Right forelimb (tissue), 1 donor: Measurements from ENCODE around the gene BOLL.
"Not testable (repeated sequence)": the region's sequence is repeated elsewhere in the genome, so short reads cannot be mapped to it uniquely, and the experiment has no call there.

ENCODE experiments used
- DNase-seq: peaks from one replicate; pipeline ENCODE4 v3.0.0-alpha.2; 2018

Gene BOLL, protein sequence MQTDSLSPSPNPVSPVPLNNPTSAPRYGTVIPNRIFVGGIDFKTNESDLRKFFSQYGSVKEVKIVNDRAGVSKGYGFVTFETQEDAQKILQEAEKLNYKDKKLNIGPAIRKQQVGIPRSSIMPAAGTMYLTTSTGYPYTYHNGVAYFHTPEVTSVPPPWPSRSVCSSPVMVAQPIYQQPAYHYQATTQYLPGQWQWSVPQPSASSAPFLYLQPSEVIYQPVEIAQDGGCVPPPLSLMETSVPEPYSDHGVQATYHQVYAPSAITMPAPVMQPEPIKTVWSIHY

GRCh38 chr2:197784956-197785941, at the start of gene BOLL:
Gene BOLL (minus strand): TSS chr2:197785319. CDS start chr2:197781850, 3,469 bp downstream.
- DNase-seq, result no peak

DNA sequence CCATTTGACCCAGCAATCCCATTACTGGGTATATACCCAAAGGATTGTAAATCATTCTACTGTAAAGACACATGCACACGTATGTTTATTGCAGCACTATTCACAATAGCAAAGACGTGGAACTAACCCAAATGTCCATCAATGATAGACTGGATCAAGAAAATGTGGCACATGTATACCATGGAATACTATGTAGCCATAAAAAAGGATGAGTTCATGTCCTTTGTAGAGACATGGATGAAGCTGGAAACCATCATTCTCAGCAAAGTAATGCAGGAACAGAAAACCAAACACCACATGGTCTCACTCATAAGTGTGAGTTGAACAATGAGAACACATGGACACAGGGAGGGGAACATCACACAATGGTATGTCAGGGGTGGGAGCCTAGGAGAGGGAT, 49.7 kb upstream of the BOLL start:
- not testable (repeated sequence) for DNase-seq

DNA sequence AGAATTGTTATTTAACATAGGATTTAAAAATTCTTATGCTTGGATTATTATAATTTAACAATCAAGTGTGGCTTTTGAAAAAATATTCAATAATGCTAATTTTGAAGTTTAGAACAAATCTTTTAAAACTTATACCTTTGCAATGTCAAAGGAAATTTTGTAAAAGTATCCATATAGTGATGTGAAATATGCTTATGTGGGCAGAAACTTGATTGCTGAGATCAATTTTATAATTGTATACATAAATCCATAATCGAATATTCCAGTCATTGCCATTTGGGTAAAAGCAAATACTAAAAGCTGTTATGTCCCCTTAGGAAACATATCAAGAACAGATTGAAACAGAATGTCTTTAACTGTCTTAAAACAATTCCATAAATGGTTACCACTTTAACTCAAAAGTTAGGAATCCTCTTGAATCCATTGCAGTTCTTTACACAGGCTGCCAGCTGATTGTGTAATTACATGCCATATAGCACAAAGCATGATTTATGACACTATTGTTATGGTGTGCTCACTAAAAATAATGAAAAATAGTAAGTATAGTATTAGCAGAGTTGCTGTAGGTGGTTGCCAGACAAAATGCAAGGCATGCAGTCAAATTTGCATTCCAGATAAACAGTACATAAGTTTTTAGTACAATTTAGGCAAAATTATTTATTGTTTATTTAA, 43.5 kb upstream of the BOLL start:
- no peak for DNase-seq

GRCh38 chr2:197827618-197828017, 42.5 kb upstream of the BOLL start:
- no peak for DNase-seq

- no peak for DNase-seq
Measured at GRCh38 chr2:197822333-197822732, 37.2 kb upstream of the BOLL start.

- DNase-seq, result no peak
Measured at GRCh38 chr2:197821550-197822289, 36.6 kb upstream of the BOLL start.

DNA sequence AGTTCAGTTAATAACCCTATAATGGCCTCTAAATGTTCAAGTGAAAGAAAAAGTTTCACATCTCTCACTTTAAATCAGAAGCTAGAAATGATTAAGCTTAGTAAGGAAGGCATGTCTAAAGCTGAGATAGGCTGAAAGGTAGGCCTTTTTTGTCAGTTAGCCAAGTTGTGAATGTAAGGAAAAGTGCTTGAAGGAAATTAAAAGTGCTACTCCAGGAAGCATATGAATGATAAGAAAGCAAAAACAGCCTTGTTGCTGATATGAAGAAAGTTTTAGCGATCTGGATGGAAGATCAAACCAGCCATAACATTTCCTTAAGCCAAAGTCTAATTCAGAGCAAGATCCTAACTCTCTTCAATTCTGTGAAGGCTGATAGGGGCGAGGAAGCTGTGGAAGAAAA, 29.4 kb upstream of the BOLL start:
- DNase-seq, result no peak

DNA sequence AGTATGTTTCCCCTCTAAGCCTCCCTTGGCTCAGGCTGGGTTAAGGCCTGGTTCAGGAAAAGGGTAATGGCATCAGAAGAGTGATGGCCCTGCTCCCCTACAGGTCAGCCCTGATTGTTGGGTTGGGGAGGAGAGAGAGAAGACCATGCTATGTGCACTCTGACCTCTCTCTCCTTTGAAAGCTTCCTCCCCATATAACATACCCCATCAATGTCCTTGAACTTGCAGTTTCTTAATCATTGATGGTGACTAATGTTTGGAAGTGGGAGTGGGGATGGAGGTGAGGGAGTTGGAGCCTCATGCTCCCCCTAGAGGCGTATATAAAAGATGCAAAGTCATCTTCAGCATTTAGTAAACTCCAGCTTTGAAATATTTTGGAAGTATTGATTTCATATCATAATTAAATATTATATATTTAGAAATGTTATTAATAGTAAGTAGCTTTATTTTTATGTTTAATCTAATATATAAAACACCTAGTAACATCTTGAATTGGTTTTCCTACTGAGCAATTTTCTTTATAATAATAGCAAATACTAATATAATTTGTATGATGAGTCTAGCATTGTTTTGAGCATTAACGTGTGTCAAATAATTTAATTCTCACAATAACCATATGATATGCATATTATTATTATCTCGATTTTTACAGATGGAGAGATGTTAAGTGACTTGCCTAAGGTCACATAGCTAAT, 28.1 kb upstream of the BOLL start:
- no peak for DNase-seq

- no peak for DNase-seq
Measured at GRCh38 chr2:197810491-197810890, 25.4 kb upstream of the BOLL start.

- no peak for DNase-seq
Measured at GRCh38 chr2:197810016-197810415, 24.9 kb upstream of the BOLL start.

GRCh38 chr2:197809064-197809463, 23.9 kb upstream of the BOLL start:
- no peak for DNase-seq

DNA sequence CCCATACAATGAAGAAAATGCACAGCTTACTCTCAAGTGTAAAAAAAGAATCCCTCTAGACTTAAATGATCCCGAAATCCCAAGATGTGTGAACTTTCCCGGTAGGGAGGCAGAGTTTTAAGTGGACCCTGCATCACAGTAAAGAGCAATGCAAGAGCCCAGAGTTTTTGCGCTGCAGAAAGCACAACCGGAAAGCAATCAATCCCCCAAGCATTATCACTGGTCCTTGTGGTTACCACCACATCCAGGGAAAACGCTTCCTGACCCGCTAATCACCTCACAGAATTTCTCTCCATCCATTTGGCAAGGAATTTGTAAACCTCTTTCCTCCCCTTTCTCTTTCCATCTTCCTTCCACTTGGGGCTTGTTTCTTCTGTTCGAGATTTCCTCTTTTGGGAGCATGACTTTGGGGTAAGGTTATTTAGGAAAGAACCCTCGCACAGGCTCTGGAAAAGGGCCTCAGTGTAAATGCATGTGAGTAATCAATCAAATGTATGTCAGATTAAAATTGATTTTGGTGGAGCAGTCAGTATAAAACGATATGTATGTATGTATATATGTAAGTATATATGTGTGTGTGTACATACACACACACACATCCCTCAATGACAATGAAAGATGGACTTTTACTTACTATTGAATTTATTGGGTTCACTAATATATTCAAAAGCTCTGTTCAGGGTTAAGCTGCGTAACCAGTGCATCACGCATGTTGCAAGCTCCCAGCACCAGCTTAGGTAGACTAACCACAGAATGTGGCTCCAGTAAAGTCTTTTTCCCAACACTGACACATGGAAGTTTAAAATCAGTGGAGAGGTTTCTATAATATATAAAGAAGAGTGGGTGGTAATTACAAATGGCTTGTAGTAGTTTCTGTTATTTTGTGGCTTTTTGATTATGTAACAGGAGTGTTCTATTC, 20.9 kb upstream of the BOLL start:
- DNase-seq, result peak; percentile 45

DNA sequence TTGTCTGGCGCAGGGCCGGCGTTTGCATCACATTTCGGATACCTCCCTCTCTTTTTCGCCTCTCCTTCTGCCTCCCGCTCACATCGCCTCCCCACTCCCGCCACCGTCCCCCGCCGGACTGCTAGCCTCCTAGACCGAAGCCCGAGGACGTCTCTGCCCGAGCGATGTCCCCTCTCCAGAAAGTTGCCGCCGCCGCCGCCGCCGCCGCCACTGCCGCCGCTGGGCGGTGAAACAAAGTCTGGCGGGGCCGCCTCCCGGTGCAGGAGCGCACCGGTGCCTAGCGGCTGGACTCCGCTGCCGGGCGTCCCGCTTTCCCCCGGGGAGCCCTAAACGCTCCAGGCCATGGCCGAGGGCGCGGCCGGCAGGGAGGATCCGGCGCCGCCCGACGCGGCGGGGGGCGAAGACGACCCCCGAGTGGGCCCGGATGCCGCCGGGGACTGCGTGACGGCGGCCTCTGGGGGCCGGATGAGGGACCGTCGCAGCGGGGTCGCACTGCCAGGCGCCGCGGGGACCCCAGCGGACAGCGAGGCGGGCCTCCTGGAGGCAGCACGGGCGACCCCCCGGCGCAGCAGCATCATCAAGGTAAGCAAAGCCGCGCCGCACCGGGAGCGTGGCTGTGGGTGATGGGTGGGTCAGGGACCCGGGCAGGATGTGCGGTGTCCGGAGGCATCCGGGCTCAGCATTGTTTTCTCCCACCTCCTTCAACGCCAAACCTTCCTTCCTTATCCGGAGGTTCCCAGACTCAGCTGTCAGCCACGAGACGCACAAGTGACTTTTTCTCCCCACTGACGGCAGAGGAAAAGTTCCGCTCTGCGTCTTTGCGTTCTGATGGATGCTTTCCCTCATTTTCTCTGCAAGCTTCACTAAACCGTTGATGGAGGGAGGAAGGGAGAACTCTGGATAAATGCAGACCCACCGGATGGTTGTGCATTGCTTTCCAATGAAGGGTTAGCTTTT, 19.9 kb upstream of the BOLL start:
- DNase-seq, result peak; percentile 55

DNA sequence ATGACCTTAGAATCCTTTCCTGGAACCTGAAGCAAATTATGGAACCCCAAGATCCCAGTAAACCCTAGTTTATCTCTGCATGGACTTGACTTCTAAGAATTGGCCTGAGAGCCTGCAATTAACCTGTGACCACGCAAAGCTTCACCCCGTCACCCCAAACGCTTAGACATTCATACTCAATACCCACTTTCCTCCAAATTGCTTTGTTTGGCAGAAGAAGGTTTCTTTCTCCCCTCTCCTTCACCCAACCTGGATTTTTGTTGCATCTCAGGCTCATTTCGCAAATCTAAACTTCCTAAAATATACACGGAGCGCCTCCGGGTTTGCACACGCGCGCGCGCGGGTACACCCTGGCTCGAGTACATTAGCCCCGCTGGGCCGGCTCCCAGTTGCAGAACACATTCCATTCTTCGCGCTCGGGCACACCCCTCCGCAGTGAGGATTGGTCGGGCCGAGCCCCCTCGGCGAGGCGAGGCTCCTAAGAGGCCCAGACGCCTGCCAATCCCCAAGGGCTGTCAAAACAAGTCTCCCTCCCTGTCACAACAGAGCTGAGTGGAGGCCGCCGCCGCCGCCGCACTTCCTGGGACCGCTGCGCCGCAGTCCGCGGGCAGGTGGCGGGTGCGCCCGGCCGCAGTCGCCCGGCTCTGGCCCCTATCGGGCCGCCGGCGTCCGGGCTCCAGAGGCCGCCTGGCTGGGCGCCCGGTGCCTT, 19.1 kb upstream of the BOLL start, which contains the start of gene PLCL1:
TSS of gene PLCL1 (plus strand) at position 545 of the 709 bp plus-strand sequence.
- DNase-seq, result peak; percentile 89

- DNase-seq, result peak; percentile 46
Measured at GRCh38 chr2:197803033-197803444, 17.9 kb upstream of the BOLL start.

DNA sequence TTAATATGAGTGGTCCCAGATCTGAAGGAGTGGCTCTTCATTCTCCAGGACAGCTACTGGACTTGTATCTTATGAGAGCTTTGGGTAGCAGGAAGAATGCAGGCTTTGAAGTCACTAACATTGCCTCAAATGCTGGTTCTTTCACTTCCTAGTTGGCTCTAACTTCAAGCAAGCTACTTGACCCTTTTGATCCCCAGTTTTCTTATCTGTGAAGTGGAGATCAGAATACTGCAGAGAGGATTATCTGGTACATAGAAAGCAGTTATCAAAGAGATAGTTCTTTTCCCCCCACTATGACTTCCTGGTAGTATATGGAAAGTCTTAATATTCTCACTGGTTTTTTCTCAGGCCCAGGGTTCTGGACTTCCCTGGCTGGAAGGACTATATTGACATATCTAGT, 15.9 kb upstream of the BOLL start:
- no peak for DNase-seq

DNA sequence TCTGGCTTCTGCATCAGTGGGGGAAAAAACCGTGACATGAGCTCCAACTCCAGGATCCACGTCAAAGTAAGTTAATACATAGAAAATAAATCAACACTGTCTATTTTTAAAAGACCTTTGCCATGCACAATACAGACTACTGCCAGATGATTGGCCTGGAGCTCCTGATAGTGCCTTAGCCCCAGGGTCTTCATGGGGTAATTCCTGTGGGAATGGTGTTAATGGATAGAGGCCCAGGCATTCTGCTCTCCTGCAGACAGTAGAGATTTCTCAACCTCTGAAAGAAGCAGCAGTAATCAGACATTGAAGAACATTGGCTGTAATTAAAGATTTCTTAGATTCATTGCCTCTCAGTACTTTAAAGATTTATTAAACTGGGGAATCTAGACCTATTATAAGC, 15.0 kb upstream of the BOLL start:
- DNase-seq, result no peak

- no peak for DNase-seq
Measured at GRCh38 chr2:197799068-197799467, 13.9 kb upstream of the BOLL start.

GRCh38 chr2:197798187-197798586, 13.1 kb upstream of the BOLL start:
- DNase-seq, result no peak
